GM12874 (cell line): ENCODE results near the gene PRKD1.

Experiments
- TF ChIP-seq, protein P1 (sequence below): IDR thresholded peaks from 2 replicates; pipeline ENCODE4 v1.5.1; 2011; ENCODE audit warnings: low read depth, mild to moderate bottlenecking, control low read depth, low read length, moderate library complexity; ENCODE audit not compliant: insufficient read depth

Gene PRKD1

GRCh38 chr14:29672831-29673230 is 254.8 kb downstream of the PRKD1 start:
- TF ChIP-seq, protein P1, sequence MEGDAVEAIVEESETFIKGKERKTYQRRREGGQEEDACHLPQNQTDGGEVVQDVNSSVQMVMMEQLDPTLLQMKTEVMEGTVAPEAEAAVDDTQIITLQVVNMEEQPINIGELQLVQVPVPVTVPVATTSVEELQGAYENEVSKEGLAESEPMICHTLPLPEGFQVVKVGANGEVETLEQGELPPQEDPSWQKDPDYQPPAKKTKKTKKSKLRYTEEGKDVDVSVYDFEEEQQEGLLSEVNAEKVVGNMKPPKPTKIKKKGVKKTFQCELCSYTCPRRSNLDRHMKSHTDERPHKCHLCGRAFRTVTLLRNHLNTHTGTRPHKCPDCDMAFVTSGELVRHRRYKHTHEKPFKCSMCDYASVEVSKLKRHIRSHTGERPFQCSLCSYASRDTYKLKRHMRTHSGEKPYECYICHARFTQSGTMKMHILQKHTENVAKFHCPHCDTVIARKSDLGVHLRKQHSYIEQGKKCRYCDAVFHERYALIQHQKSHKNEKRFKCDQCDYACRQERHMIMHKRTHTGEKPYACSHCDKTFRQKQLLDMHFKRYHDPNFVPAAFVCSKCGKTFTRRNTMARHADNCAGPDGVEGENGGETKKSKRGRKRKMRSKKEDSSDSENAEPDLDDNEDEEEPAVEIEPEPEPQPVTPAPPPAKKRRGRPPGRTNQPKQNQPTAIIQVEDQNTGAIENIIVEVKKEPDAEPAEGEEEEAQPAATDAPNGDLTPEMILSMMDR = no peak

DNA sequence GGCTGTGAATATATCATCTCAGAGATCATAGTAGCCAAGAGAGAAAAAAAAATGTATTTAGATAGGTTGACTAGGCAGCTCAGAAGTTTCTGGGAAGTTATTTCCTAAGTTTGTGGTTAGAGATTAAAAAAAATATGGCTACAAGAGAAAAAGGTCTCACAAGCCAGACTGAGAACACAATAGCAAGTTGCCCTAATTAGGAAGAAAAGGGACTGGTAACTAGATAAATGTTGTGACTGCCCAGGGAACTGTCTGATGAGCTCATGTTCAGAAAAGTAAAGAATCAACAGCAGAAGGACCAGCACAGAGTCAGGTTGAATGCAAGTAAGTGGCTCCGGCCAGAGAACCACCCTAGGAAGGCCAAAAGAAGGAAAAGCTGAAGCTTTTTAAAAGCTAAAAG is 256.6 kb downstream of the PRKD1 start:
- TF ChIP-seq, protein P1 = no peak

DNA sequence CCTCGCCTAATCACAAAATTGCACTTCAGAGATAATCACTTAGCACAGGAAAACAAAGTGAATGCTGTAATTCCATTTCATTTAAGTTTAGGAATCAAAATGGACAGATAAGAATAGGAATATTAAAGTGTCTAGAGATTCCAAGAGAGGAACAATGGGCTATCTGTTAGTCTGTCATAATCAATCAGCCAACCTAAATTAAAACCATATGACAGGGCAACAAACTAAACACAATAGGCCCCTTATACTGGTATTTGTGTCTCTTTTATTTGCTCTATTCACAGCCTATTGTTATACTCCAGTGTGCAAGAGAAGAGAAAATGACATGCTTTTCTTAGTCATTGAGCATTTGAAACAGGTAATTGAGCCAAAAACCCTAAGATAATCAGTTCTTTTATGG is 259.4 kb downstream of the PRKD1 start:
- TF ChIP-seq, protein P1 = no peak

GRCh38 chr14:29664515-29664914 is 263.1 kb downstream of the PRKD1 start:
- TF ChIP-seq, protein P1 = no peak

DNA sequence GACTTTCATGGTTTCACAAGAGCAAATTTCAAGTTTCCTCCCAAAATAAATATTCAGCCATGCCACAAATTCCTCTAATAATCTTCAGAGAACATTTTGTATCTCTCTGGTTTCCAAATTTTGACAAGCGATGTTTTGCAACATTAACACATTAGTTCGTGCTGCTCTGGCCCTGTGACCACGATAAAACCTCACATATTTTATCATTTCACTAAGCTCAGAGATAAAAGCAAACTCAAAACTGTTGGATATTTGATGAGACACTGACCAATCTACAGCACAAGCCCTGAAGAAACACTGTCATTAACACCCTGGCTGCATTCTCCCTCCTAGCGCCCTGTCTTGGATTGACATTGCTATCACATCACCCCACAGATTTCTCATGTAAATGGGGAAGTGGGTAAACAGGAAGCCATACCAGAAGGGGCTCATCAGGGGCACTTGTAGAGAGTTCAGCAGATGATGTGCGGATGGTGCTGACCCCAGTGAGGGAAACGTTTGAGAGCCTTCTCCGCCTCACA is 264.3 kb downstream of the PRKD1 start:
- TF ChIP-seq, protein P1 = no peak

GRCh38 chr14:29654901-29655550 is 272.6 kb downstream of the PRKD1 start:
- TF ChIP-seq, protein P1 = no peak

DNA sequence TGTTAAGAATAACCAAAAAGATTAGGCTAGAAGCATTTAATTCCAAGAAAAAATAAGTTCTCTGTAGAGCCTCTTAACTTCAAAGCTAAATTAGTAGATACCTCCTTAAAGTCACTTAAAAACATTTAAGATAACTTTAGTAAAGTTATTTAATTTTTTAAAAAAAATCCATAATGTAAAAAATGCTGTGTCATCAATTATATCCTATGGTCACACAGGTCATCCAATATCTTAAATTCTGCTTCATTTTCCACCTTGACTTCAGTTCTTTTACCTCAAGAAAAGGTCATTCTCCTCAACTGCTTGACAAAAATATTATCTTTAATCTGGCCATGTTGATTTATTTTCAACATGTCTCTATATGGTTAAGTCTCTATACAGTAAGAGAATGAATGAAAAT is 274.3 kb downstream of the PRKD1 start:
- TF ChIP-seq, protein P1 = no peak
